ENCODE data around the gene DBF4B.

DBF4B gene

DNA sequence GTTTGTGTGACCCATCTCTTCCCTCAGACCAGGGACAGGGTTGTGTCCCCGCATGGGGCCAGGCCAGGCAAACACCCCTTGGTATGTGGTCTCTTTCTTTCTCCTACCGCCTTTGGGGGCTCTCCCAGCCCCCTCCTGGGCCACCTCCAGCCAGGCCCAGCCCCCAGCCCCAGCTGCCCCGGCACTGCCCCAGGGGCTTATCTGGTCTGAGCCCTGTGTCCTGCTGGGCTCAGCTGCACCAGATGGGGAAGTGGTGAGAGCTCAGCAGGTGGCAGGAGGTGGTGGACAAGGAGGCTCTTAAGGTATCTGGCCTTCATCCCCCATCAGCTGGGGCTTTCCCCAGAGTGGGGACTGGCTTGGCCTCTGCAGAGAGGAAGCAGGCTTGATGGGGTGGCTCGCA, 59.0 kb downstream of the DBF4B start:
- TF ChIP-seq, protein P1, sequence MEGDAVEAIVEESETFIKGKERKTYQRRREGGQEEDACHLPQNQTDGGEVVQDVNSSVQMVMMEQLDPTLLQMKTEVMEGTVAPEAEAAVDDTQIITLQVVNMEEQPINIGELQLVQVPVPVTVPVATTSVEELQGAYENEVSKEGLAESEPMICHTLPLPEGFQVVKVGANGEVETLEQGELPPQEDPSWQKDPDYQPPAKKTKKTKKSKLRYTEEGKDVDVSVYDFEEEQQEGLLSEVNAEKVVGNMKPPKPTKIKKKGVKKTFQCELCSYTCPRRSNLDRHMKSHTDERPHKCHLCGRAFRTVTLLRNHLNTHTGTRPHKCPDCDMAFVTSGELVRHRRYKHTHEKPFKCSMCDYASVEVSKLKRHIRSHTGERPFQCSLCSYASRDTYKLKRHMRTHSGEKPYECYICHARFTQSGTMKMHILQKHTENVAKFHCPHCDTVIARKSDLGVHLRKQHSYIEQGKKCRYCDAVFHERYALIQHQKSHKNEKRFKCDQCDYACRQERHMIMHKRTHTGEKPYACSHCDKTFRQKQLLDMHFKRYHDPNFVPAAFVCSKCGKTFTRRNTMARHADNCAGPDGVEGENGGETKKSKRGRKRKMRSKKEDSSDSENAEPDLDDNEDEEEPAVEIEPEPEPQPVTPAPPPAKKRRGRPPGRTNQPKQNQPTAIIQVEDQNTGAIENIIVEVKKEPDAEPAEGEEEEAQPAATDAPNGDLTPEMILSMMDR (IDR thresholded peaks at IDR 0.05) = no peak
- DNase-seq = no peak
- H3K4me1 Mint-ChIP-seq = peaks cover 23% of the 10 kb centered on the region

DNA sequence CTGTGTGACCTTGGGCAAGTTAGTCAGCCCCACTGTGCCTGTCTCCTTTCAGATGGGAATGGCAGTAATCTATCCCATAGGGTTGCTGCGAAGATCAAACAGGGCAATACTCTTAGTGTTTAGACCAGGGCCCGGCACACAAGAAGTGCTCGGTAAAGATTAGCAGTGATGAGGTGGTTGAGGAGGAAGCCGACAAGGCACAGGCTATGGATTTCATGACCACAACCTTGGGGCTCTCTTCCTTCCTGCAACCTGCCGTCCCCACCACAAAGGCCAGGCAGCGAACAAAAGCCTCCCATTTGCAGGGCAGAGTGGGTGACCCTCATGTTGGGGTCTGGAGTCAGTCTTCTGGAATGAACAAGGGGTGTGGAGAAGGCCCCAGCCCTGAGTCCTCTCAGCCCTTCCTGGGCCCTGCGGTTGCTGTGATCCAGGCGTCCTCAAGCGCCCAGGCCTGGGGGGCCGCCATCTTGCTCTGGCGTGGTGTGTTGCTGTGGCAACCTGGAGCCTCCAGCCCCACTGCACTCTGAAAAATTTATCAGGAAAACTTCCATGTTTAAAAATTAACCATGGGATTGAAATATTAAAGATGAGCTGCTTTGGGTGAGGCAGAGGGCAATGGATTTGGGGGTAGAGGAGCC, 60.2 kb downstream of the DBF4B start:
- Mint-ChIP-seq H3K4me1 (peaks cover 23% of the 10 kb centered on the region), H3K4me3 (no peak overlapping the region), H3K27me3 (ENCODE audit: low read depth, poor library complexity) (peaks cover 19% of the 10 kb centered on the region), H3K9me3 (no peaks in the 10 kb centered on the region), H3K36me3 (ENCODE audit: low read depth) (no peaks in the 10 kb centered on the region), H3K27ac (no peak overlapping the region)
- TF ChIP-seq, protein P1 (IDR thresholded peaks at IDR 0.05) = no peak
- DNase-seq = no peak

More for the DNA sequence above, 59.0 kb downstream of the DBF4B start:
- no peaks in the 10 kb centered on the region for H3K9me3 Mint-ChIP-seq
- no peak overlapping the region for H3K4me3 Mint-ChIP-seq
- H3K27me3 Mint-ChIP-seq (ENCODE audit: low read depth, poor library complexity) = peaks cover 19% of the 10 kb centered on the region
- no peaks in the 10 kb centered on the region for H3K36me3 Mint-ChIP-seq (ENCODE audit: low read depth)
- no peak overlapping the region for H3K27ac Mint-ChIP-seq

DNA sequence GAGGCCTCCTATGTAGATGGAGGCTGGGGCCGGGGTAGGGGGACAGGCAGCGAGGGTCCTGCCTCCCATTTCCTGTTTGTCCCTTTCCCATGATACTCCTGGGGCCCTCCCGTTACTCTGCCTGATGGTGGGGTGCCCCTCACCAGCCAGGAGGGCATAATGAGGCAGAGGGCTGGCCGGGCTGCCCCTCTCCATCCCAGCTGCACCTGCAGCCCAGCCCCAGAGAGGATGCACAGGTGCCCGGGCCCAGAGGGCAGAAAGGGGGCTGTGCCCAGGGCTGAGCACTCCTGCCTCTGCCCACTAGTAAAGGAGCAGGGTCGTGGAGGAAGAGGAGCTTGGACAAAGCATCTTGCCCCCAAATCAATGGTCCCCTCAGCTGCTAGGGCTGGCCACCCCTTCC, 60.8 kb downstream of the DBF4B start:
- TF ChIP-seq, protein P1 (IDR thresholded peaks at IDR 0.05) = no peak
- no peaks in the 10 kb centered on the region for H3K36me3 Mint-ChIP-seq (ENCODE audit: low read depth)
- no peaks in the 10 kb centered on the region for H3K9me3 Mint-ChIP-seq
- no peak overlapping the region for H3K4me3 Mint-ChIP-seq
- no peak overlapping the region for H3K27ac Mint-ChIP-seq
- peaks cover 23% of the 10 kb centered on the region for H3K4me1 Mint-ChIP-seq
- H3K27me3 Mint-ChIP-seq (ENCODE audit: low read depth, poor library complexity) = peaks cover 19% of the 10 kb centered on the region
- no peak for DNase-seq

DNA sequence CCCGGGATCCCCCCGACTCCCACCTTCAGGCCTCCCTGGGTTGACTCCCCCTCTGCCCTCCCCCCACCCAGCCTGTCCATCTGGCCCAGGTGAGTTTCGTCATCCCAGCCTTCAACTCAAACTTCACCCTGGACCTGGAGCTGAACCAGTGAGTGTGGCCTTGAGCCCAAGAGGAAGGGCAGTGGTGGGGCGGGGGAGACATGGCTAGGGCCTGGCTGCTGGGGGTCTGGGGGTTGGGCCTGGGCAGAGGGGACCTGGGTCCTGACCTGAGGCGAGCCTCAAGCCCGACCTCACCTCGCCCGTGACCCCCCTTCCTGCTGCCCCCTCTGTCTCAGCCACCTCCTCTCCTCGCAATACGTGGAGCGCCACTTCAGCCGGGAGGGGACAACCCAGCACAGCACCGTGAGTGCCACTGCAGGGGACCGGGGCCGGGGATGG, 61.2 kb downstream of the DBF4B start:
- Mint-ChIP-seq H3K27me3 (ENCODE audit: low read depth, poor library complexity) (peaks cover 19% of the 10 kb centered on the region), H3K4me1 (peaks cover 23% of the 10 kb centered on the region), H3K4me3 (no peak overlapping the region), H3K27ac (no peak overlapping the region), H3K9me3 (no peaks in the 10 kb centered on the region), H3K36me3 (ENCODE audit: low read depth) (no peaks in the 10 kb centered on the region)
- TF ChIP-seq, protein P1 (IDR thresholded peaks at IDR 0.05) = no peak
- no peak for DNase-seq

DNA sequence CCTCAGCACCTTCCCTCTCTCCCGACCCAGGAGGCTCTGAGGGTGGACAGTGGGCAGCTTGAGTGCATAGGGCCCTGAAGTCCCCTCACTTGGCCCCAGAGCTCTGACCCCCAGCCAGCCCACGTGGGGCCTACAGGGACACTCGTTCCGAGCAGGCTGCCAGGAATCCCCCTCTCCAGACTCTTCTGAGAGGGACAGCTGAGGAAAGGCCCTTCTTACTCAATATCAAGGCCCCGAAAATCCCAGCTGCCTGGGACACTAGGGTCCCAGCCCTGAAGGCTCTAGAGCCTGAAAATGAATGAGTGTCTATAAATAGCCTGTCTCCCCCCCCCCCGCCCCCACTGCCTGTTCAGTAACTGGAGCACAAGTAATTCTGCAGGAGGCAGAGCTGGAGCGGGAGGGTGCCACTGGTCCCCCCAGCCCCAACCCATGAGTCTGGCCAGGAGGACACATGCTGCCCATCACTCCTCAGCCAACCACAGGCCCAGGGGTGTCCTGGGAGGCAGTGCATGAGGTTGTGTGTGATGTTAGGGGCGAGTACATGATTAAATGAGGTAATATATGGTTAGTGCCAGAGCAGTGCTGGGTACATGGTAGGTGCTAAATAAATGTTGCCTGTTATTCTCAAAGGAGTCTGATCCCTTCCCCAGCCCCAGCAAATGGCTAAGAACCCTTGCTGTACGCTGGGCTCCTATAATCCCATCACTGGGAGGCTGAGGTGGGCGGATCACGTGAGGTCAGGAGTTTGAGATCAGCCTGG, 61.9 kb downstream of the DBF4B start:
- DNase-seq = no peak
- H3K9me3 Mint-ChIP-seq = no peaks in the 10 kb centered on the region
- H3K4me3 Mint-ChIP-seq = no peak overlapping the region
- H3K27ac Mint-ChIP-seq = no peak overlapping the region
- TF ChIP-seq, protein P1 (IDR thresholded peaks at IDR 0.05) = no peak
- H3K27me3 Mint-ChIP-seq (ENCODE audit: low read depth, poor library complexity) = peaks cover 19% of the 10 kb centered on the region
- H3K36me3 Mint-ChIP-seq (ENCODE audit: low read depth) = no peaks in the 10 kb centered on the region
- H3K4me1 Mint-ChIP-seq = peaks cover 23% of the 10 kb centered on the region

Data from nephron progenitor cell (in vitro differentiated cells).